H1 (cell line): ENCODE measurements around the gene MTMR2. TPM values are rescaled to one million over a fixed set of nuclear protein-coding genes. Genes with fewer than 3 reads are reported as not detected.

Experiments used
- CTCF ChIA-PET: fragments of 300-600 bp; sonication (Branson Sonifier 250); formaldehyde crosslinking; loops from one replicate; lab custom pipeline; 2021; ENCODE audit not compliant: partially characterized antibody; lab: Charles Lee
- POLR2A ChIA-PET: fragments of 300-600 bp; sonication (Branson Sonifier 250); formaldehyde crosslinking; loops from one replicate; lab custom pipeline; 2021; ENCODE audit warnings: inconsistent platforms; ENCODE audit not compliant: partially characterized antibody; lab: Charles Lee
- DNase-seq, 2 experiments: peaks; one replicate each; pipeline versions ENCODE4 v3.0.0 to v3.0.0-alpha.2; 2010 to 2022; ENCODE audit warnings: low spot score in 2 of 2, low read depth in 1 of 2, mixed read lengths in 1 of 2
- FAIRE-seq: peaks from 2 replicates; lab custom pipeline; 2011; peaks lifted over from hg19 to GRCh38; lab: Jason Lieb, UNC
- H2AFZ ChIP-seq: 2 replicates; pipeline ENCODE4 v1.8.1; 2012; ENCODE audit warnings: low read length, inconsistent platforms
- H2AK5ac ChIP-seq: 2 replicates; pipeline ENCODE4 v1.6.1; 2013; ENCODE audit warnings: low read depth, low read length
- H2BK120ac ChIP-seq: replicated peaks from 2 replicates; pipeline ENCODE3; 2013; ENCODE audit warnings: low read depth, low read length, inconsistent platforms
- H2BK12ac ChIP-seq: 2 replicates; pipeline ENCODE4 v1.6.1; 2013; ENCODE audit warnings: low read depth, low read length
- H2BK15ac ChIP-seq: 2 replicates; pipeline ENCODE4 v1.6.1; 2013; ENCODE audit warnings: low read length
- H2BK20ac ChIP-seq: 2 replicates; pipeline ENCODE4 v1.6.1; 2013; ENCODE audit warnings: low read length
- H2BK5ac ChIP-seq: 2 replicates; pipeline ENCODE4 v1.6.1; 2013; ENCODE audit warnings: low read depth, low read length
- H3K14ac ChIP-seq: 2 replicates; pipeline ENCODE4 v1.6.1; 2013; ENCODE audit warnings: inconsistent platforms; ENCODE audit not compliant: insufficient read length
- H3K18ac ChIP-seq: 2 replicates; pipeline ENCODE4 v1.6.1; 2013; ENCODE audit warnings: low read length; ENCODE audit errors: extremely low read depth
- H3K23ac ChIP-seq: 2 replicates; pipeline ENCODE4 v1.6.1; 2013; ENCODE audit warnings: inconsistent platforms; ENCODE audit not compliant: insufficient read length
- H3K23me2 ChIP-seq: 2 replicates; pipeline ENCODE4 v1.6.1; 2013; ENCODE audit warnings: low read depth, low read length
- H3K27ac ChIP-seq: 2 replicates; pipeline ENCODE4 v1.6.1; 2011; ENCODE audit warnings: low read depth, low read length, inconsistent platforms
- H3K27me3 ChIP-seq, 4 experiments: replicated peaks in 1 of 4; 1 replicate in 1 of 4; 2 replicates in 3 of 4; pipeline versions ENCODE4 v1.6.1 to v1.8.1; 2011 to 2013; ENCODE audit warnings: low read length in 3 of 4, mild to moderate bottlenecking in 3 of 4, inconsistent platforms in 2 of 4, mixed read lengths in 2 of 4, moderate library complexity in 1 of 4; ENCODE audit not compliant: control insufficient read depth in 3 of 4, insufficient read depth in 3 of 4; ENCODE audit errors: extremely low read depth in 1 of 4
- H3K36me3 ChIP-seq, 4 experiments: 2 replicates each; pipeline versions ENCODE4 v1.6.1 to v1.8.1; 2011 to 2013; ENCODE audit warnings: mild to moderate bottlenecking in 4 of 4, low read length in 3 of 4, moderate library complexity in 2 of 4, control low read depth in 1 of 4, inconsistent platforms in 1 of 4; ENCODE audit not compliant: insufficient read depth in 4 of 4, control insufficient read depth in 2 of 4
- H3K4ac ChIP-seq: replicated peaks from 2 replicates; pipeline ENCODE3; 2013; ENCODE audit warnings: low read length, low read depth, mixed read lengths, inconsistent platforms; ENCODE audit not compliant: insufficient read length
- H3K4me1 ChIP-seq, 4 experiments: replicated peaks in 1 of 4; 1 replicate in 1 of 4; 2 replicates in 3 of 4; pipeline versions ENCODE4 v1.6.1 to v1.8.1; 2011 to 2013; ENCODE audit warnings: low read length in 3 of 4, inconsistent platforms in 2 of 4, mixed read lengths in 1 of 4; ENCODE audit not compliant: insufficient read depth in 4 of 4, control insufficient read depth in 3 of 4
- H3K4me2 ChIP-seq, 2 experiments: 2 replicates each; pipeline versions ENCODE4 v1.6.1 to v1.8.1; 2011 to 2013; ENCODE audit warnings: low read depth in 2 of 2, low read length in 2 of 2, control low read depth in 1 of 2, inconsistent platforms in 1 of 2, mild to moderate bottlenecking in 1 of 2; ENCODE audit not compliant: insufficient read depth in 1 of 2
- H3K4me3 ChIP-seq, 4 experiments: fragments of 200-600, 300-600 bp in 1 of 4; sonication (generic), shearing (Covaris generic), sonication (Bioruptor Twin) in 1 of 4; 2 replicates each; pipeline versions ENCODE4 v1.5.1 to v1.8.1; 2011 to 2016; ENCODE audit warnings: low read length in 4 of 4, low read depth in 3 of 4, control low read depth in 2 of 4, inconsistent platforms in 2 of 4, mild to moderate bottlenecking in 2 of 4, mixed read lengths in 1 of 4, moderate library complexity in 1 of 4; ENCODE audit not compliant: insufficient read depth in 2 of 4; ENCODE audit errors: extremely low read depth in 1 of 4
- H3K56ac ChIP-seq: replicated peaks from 2 replicates; pipeline ENCODE3; 2013; ENCODE audit warnings: low read depth, mild to moderate bottlenecking, mixed read lengths, low read length, inconsistent platforms; ENCODE audit not compliant: insufficient read length
- H3K79me1 ChIP-seq: 2 replicates; pipeline ENCODE4 v1.6.1; 2013; ENCODE audit warnings: low read depth, low read length, control low read depth
- H3K79me2 ChIP-seq, 2 experiments: 2 replicates each; pipeline versions ENCODE4 v1.6.1 to v1.8.1; 2012 to 2013; ENCODE audit warnings: low read length in 2 of 2, mild to moderate bottlenecking in 2 of 2, inconsistent platforms in 1 of 2; ENCODE audit not compliant: insufficient read depth in 2 of 2, control insufficient read depth in 1 of 2
- H3K9ac ChIP-seq, 4 experiments: replicated peaks in 1 of 4; 1 replicate in 1 of 4; 2 replicates in 3 of 4; pipeline versions ENCODE4 v1.6.1 to v1.8.1; 2011 to 2013; ENCODE audit warnings: low read depth in 3 of 4, low read length in 3 of 4, control low read depth in 2 of 4, mild to moderate bottlenecking in 2 of 4, moderate library complexity in 2 of 4, inconsistent platforms in 1 of 4; ENCODE audit errors: extremely low read depth in 1 of 4
- H3K9me3 ChIP-seq, 2 experiments: 2 replicates each; pipeline versions ENCODE4 v1.6.1 to v1.8.1; 2012 to 2013; ENCODE audit warnings: mild to moderate bottlenecking in 2 of 2, moderate library complexity in 2 of 2, control low read depth in 1 of 2, inconsistent platforms in 1 of 2, low read depth in 1 of 2, low read length in 1 of 2, mixed read lengths in 1 of 2; ENCODE audit not compliant: insufficient read depth in 2 of 2
- H4K20me1 ChIP-seq, 2 experiments: replicated peaks in 1 of 2; 2 replicates each; pipeline versions ENCODE3 to v1.8.1; 2011 to 2013; ENCODE audit warnings: inconsistent platforms in 2 of 2, low read length in 2 of 2, mild to moderate bottlenecking in 1 of 2; ENCODE audit not compliant: insufficient read depth in 2 of 2, control insufficient read depth in 1 of 2
- H4K5ac ChIP-seq: 2 replicates; pipeline ENCODE4 v1.6.1; 2013; ENCODE audit warnings: low read length, low read depth, mixed read lengths, inconsistent platforms; ENCODE audit not compliant: insufficient read length
- H4K8ac ChIP-seq: 2 replicates; pipeline ENCODE4 v1.8.0; 2013; ENCODE audit warnings: mild to moderate bottlenecking, moderate library complexity, low read length, inconsistent platforms; ENCODE audit not compliant: insufficient read depth; ENCODE audit errors: extremely low read depth
- H4K91ac ChIP-seq: replicated peaks from 2 replicates; pipeline ENCODE3; 2013; ENCODE audit warnings: low read length, mixed read lengths, inconsistent platforms; ENCODE audit not compliant: insufficient read length
- CBX8 ChIP-seq: fragments of 300-800, 300-1000 bp; sonication (generic); IDR thresholded peaks from 2 replicates; pipeline ENCODE4 v1.7.1; 2016; ENCODE audit warnings: low read depth, low read length, borderline replicate concordance
- CREB1 ChIP-seq: IDR thresholded peaks from 2 replicates; pipeline ENCODE4 v1.6.1; 2012; ENCODE audit warnings: inconsistent platforms
- WGBS, 2 experiments: shearing (Covaris generic) in 1 of 2; methylation state at CpG; one replicate each; pipeline versions ENCODE4 v1.1.6 to v1.1.7; 2013 to 2015; ENCODE audit warnings: low lambda C conversion rate in 2 of 2, mixed read lengths in 2 of 2, inconsistent platforms in 1 of 2, low coverage in 1 of 2, missing lambda C conversion rate in 1 of 2; ENCODE audit not compliant: insufficient replicate concordance in 2 of 2, insufficient coverage in 1 of 2, insufficient read length in 1 of 2; ENCODE audit errors: extremely low coverage in 1 of 2, missing lambda C conversion rate in 1 of 2; 5-methylcytosine and 5-hydroxymethylcytosine counted together
- polyA plus RNA-seq, 7 experiments: library from polyadenylated mRNA; depleted of rRNA in 3 of 7; stranded (reverse) in 5 of 7; unstranded in 2 of 7; fragments of >200 nt in 5 of 7; fragments of 200-250 nt in 2 of 7; gene quantifications; 1 replicate in 5 of 7; 2 replicates in 1 of 7; 4 replicates in 1 of 7; pipeline versions ENCODE4 v1.2.1 to v1.2.3, GENCODE V29; 2011 to 2013; ENCODE audit warnings: missing spikeins in 2 of 7, mixed read lengths in 2 of 7
- total RNA-seq: library from RNA; stranded (reverse); fragmentation: NEBNext Ultra II Directional; extraction: Animal tissue kit (Norgen Biotek cat#: 25700); gene quantifications from 2 replicates; pipeline ENCODE4 v1.2.1, GENCODE V29; 2021

The MTMR2 gene
- total and polyA plus RNA-seq, 2 of the 8 experiments (the other 6 are each of a cell fraction or from before 2014, with no cell fraction given): 16.7 to 52.9 TPM

- H4K8ac ChIP-seq: no peak overlapping the region
- 94% methylated on average over 1 of the region's 1 CpG; no CpG with 5 or more reads in 1 of the 2 experiments for WGBS, 2 experiments
Measured at GRCh38 chr11:95926726-95927125, 2.8 kb upstream of the MTMR2 start.

More at GRCh38 chr11:95926726-95927125, 2.8 kb upstream of the MTMR2 start:
- Histone ChIP-seq H2AFZ (no peak overlapping the region), H2BK20ac (no peak overlapping the region), H2BK120ac (no peak overlapping the region), H3K14ac (no peak overlapping the region), H2BK5ac (no peak overlapping the region), H3K27ac (no peak overlapping the region), H4K20me1 (no peaks in the 10 kb centered on the region), H4K91ac (no peak overlapping the region), H3K4me3 (no peak overlapping the region), H2BK12ac (no peak overlapping the region), H3K4me2 (no peak overlapping the region), H3K9me3 (no peaks in the 10 kb centered on the region), H3K79me2 (peaks cover 0 to 18% of the 10 kb centered on the region in 2 experiments; a peak in 3 of 4 replicates), H3K56ac (no peak overlapping the region), H3K18ac (no peak overlapping the region), H4K5ac (no peak overlapping the region), H3K36me3 (no peaks in the 10 kb centered on the region), H3K9ac (no peak overlapping the region), H3K23me2 (no peaks in the 10 kb centered on the region; the same call in 1 of the 2 replicates), H3K4ac (no peak overlapping the region), H3K27me3 (no peaks in the 10 kb centered on the region), H2BK15ac (no peak overlapping the region), H3K4me1 (no peaks in the 10 kb centered on the region; a peak in 1 of 7 replicates), H3K79me1 (no peaks in the 10 kb centered on the region), H2AK5ac (no peak overlapping the region), H3K23ac (no peak overlapping the region)
- DNase-seq (no peak), FAIRE-seq (no peak)
- ChIA-PET CTCF (no interaction called here), POLR2A (no interaction called here)
- TF ChIP-seq CBX8: no peak
- TF ChIP-seq CREB1: no peak
